ENCODE results near the gene MLXIP. TPM values are rescaled to one million over a fixed set of nuclear protein-coding genes. Genes with fewer than 3 reads are reported as not detected.
"Not testable (repeated sequence)": the region's sequence is repeated elsewhere in the genome, so short reads cannot be mapped to it uniquely, and the experiment has no call there.

Gene MLXIP
- total and polyA plus RNA-seq, 3 experiments from 2014 or later = 18.3 to 33.9 (median 32.1) TPM

GRCh38 chr12:122102331-122102730 lies 23.8 kb downstream of the MLXIP start:
- no peak overlapping the region for H3K27ac ChIP-seq (ENCODE audit: low read depth, low read length)
- H3K4me3 Mint-ChIP-seq = peak overlapping the region in 1 of 7 donors; percentile 7
- H3K9me3 Mint-ChIP-seq = peaks cover 0 to 2% (median 0%) of the 10 kb centered on the region in 5 donors
- POLR2A ChIA-PET = no interaction called here
- no peaks in the 10 kb centered on the region for H3K27me3 ChIP-seq (ENCODE audit: insufficient read depth, low read length, poor library complexity, severe bottlenecking)
- peaks cover 69 to 88% (median 84%) of the 10 kb centered on the region in 3 donors for H3K4me1 Mint-ChIP-seq
- CTCF ChIA-PET = interaction anchor here (1.1 to 1.5 kb wide), 3 partner anchors 11 to 48 kb away, joined by 3 to 4 read pairs (median 4); no protein-coding TSS in a partner anchor
- H3K27ac Mint-ChIP-seq = peak overlapping the region in 4 of 8 donors; percentile 6 to 70 (median 48)
- no peaks in the 10 kb centered on the region for H3K36me3 ChIP-seq (ENCODE audit: insufficient read depth, low read length)
- H3K4me3 ChIP-seq (ENCODE audit: low read length) = no peak overlapping the region
- H3K4me1 ChIP-seq (ENCODE audit: insufficient read depth, low read length) = peaks cover 73% of the 10 kb centered on the region
- no peak for DNase-seq
- H3K27me3 Mint-ChIP-seq = peaks cover 0 to 1% of the 10 kb centered on the region in 2 donors
- peaks cover 0 to 5% (median 3%) of the 10 kb centered on the region in 3 donors for H3K36me3 Mint-ChIP-seq
- no peaks in the 10 kb centered on the region for H3K9me3 ChIP-seq (ENCODE audit: low read length)

- ChIA-PET CTCF (interaction anchor here (1.0 to 1.5 kb wide), 4 partner anchors 17 to 50 kb away, joined by 3 to 9 read pairs (median 4); partner anchors contain the start of gene MLXIP), POLR2A (interaction anchor here (0.7 to 1.0 kb wide), 2 partner anchors 23 to 27 kb away, joined by 3 to 8 read pairs; no protein-coding TSS in a partner anchor)
- Mint-ChIP-seq H3K4me1 (peaks cover 60 to 87% (median 81%) of the 10 kb centered on the region in 3 donors), H3K9me3 (peaks cover 0 to 2% (median 0%) of the 10 kb centered on the region in 5 donors), H3K27ac (peak overlapping the region in 7 of 8 donors; percentile 51 to 94 (median 81)), H3K4me3 (peak overlapping the region in 6 of 7 donors; percentile 27 to 69 (median 51)), H3K36me3 (peaks cover 0 to 5% (median 4%) of the 10 kb centered on the region in 3 donors), H3K27me3 (peaks cover 0 to 1% of the 10 kb centered on the region in 2 donors)
- H3K27me3 ChIP-seq (ENCODE audit: insufficient read depth, low read length, poor library complexity, severe bottlenecking) = no peaks in the 10 kb centered on the region
- DNase-seq = no peak
- no peaks in the 10 kb centered on the region for H3K9me3 ChIP-seq (ENCODE audit: low read length)
- peaks cover 71% of the 10 kb centered on the region for H3K4me1 ChIP-seq (ENCODE audit: insufficient read depth, low read length)
- peak overlapping the region; percentile 44 for H3K4me3 ChIP-seq (ENCODE audit: low read length)
- no peaks in the 10 kb centered on the region for H3K36me3 ChIP-seq (ENCODE audit: insufficient read depth, low read length)
- no peak overlapping the region for H3K27ac ChIP-seq (ENCODE audit: low read depth, low read length)
Observed at GRCh38 chr12:122104844-122105243, 26.3 kb downstream of the MLXIP start.

- Mint-ChIP-seq H3K27ac (peak overlapping the region in 4 of 8 donors; percentile 1 to 86 (median 70)), H3K4me1 (peaks cover 56 to 84% (median 75%) of the 10 kb centered on the region in 3 donors), H3K4me3 (peak overlapping the region in 4 of 7 donors; percentile 9 to 55 (median 30))
- ChIA-PET CTCF (interaction anchor here (1.0 to 1.5 kb wide), 4 partner anchors 17 to 311 kb away, joined by 3 to 9 read pairs (median 4); partner anchors contain the start of gene MLXIP), POLR2A (interaction anchor here (0.7 to 1.0 kb wide), 2 partner anchors 23 to 302 kb away, joined by 3 read pairs; partner anchors contain the start of gene SETD1B)
- DNase-seq; H3K9me3 Mint-ChIP-seq; H3K27me3 ChIP-seq (ENCODE audit: insufficient read depth, low read length, poor library complexity, severe bottlenecking); H3K27me3 Mint-ChIP-seq; H3K36me3 Mint-ChIP-seq; H3K36me3 ChIP-seq (ENCODE audit: insufficient read depth, low read length); H3K9me3 ChIP-seq (ENCODE audit: low read length); H3K4me3 ChIP-seq (ENCODE audit: low read length); H3K27ac ChIP-seq (ENCODE audit: low read depth, low read length): not testable (repeated sequence)
- H3K4me1 ChIP-seq (ENCODE audit: insufficient read depth, low read length) = peaks cover 67% of the 10 kb centered on the region
Observed at GRCh38 chr12:122105496-122105895, 26.9 kb downstream of the MLXIP start.

GRCh38 chr12:122106843-122107242 lies 28.3 kb downstream of the MLXIP start:
- Histone ChIP-seq H3K27me3 (ENCODE audit: insufficient read depth, low read length, poor library complexity, severe bottlenecking) (no peaks in the 10 kb centered on the region), H3K36me3 (ENCODE audit: insufficient read depth, low read length) (no peaks in the 10 kb centered on the region), H3K27ac (ENCODE audit: low read depth, low read length) (no peak overlapping the region), H3K9me3 (ENCODE audit: low read length) (no peaks in the 10 kb centered on the region), H3K4me1 (ENCODE audit: insufficient read depth, low read length) (peaks cover 59% of the 10 kb centered on the region), H3K4me3 (ENCODE audit: low read length) (no peak overlapping the region)
- ChIA-PET CTCF (interaction anchor here (0.9 to 3.2 kb wide), 3 partner anchors 16 to 312 kb away, joined by 3 to 17 read pairs (median 5); no protein-coding TSS in a partner anchor), POLR2A (no interaction called here)
- H3K27me3 Mint-ChIP-seq = peaks cover 0 to 1% of the 10 kb centered on the region in 2 donors
- H3K4me3 Mint-ChIP-seq = peak overlapping the region in 1 of 7 donors; percentile 9
- H3K36me3 Mint-ChIP-seq = peaks cover 0 to 5% (median 4%) of the 10 kb centered on the region in 3 donors
- DNase-seq = no peak
- peaks cover 0 to 2% (median 0%) of the 10 kb centered on the region in 5 donors for H3K9me3 Mint-ChIP-seq
- H3K4me1 Mint-ChIP-seq = peaks cover 52 to 80% (median 73%) of the 10 kb centered on the region in 3 donors
- peak overlapping the region in 1 of 8 donors; percentile 87 for H3K27ac Mint-ChIP-seq

- H3K27me3 Mint-ChIP-seq = peaks cover 0 to 1% of the 10 kb centered on the region in 2 donors
- H3K9me3 ChIP-seq (ENCODE audit: low read length) = no peaks in the 10 kb centered on the region
- CTCF ChIA-PET = interaction anchor here (0.9 to 3.2 kb wide), 2 partner anchors 15 to 32 kb away, joined by 5 to 17 read pairs; no protein-coding TSS in a partner anchor
- no peak overlapping the region for H3K27ac ChIP-seq (ENCODE audit: low read depth, low read length)
- H3K4me3 Mint-ChIP-seq = peak overlapping the region in 1 of 7 donors; percentile 32
- H3K4me3 ChIP-seq (ENCODE audit: low read length) = no peak overlapping the region
- H3K9me3 Mint-ChIP-seq = peaks cover 0 to 2% (median 0%) of the 10 kb centered on the region in 5 donors
- peaks cover 0 to 5% (median 4%) of the 10 kb centered on the region in 3 donors for H3K36me3 Mint-ChIP-seq
- H3K4me1 ChIP-seq (ENCODE audit: insufficient read depth, low read length) = peaks cover 57% of the 10 kb centered on the region
- POLR2A ChIA-PET = interaction anchor here (0.9 kb wide), 1 partner anchor 8 kb away, joined by 3 read pairs; no protein-coding TSS in a partner anchor
- DNase-seq = no peak
- peak overlapping the region in 2 of 8 donors; percentile 11 to 89 for H3K27ac Mint-ChIP-seq
- H3K36me3 ChIP-seq (ENCODE audit: insufficient read depth, low read length) = no peaks in the 10 kb centered on the region
- no peaks in the 10 kb centered on the region for H3K27me3 ChIP-seq (ENCODE audit: insufficient read depth, low read length, poor library complexity, severe bottlenecking)
- peaks cover 54 to 79% (median 73%) of the 10 kb centered on the region in 3 donors for H3K4me1 Mint-ChIP-seq
Observed at GRCh38 chr12:122107261-122107660, 28.7 kb downstream of the MLXIP start.

- H3K36me3 Mint-ChIP-seq = peaks cover 0 to 4% (median 1%) of the 10 kb centered on the region in 3 donors
- Histone ChIP-seq H3K36me3 (ENCODE audit: insufficient read depth, low read length) (no peaks in the 10 kb centered on the region), H3K4me1 (ENCODE audit: insufficient read depth, low read length) (peaks cover 29% of the 10 kb centered on the region), H3K27ac (ENCODE audit: low read depth, low read length) (no peak overlapping the region), H3K27me3 (ENCODE audit: insufficient read depth, low read length, poor library complexity, severe bottlenecking) (no peaks in the 10 kb centered on the region), H3K9me3 (ENCODE audit: low read length) (no peaks in the 10 kb centered on the region), H3K4me3 (ENCODE audit: low read length) (no peak overlapping the region)
- ChIA-PET POLR2A (interaction anchor here (0.6 to 0.7 kb wide), 2 partner anchors 13 to 31 kb away, joined by 3 read pairs; no protein-coding TSS in a partner anchor), CTCF (interaction anchor here (0.7 to 2.3 kb wide), 4 partner anchors 12 to 193 kb away, joined by 3 to 7 read pairs (median 4); partner anchors contain the start of gene CFAP251)
- H3K9me3 Mint-ChIP-seq = no peaks in the 10 kb centered on the region
- peak overlapping the region in 2 of 8 donors; percentile 10 to 17 for H3K27ac Mint-ChIP-seq
- DNase-seq = no peak
- peaks cover 0 to under 1% of the 10 kb centered on the region in 2 donors for H3K27me3 Mint-ChIP-seq
- H3K4me3 Mint-ChIP-seq = peak overlapping the region in 1 of 7 donors; percentile 23
- H3K4me1 Mint-ChIP-seq = peaks cover 31 to 52% (median 44%) of the 10 kb centered on the region in 3 donors
Observed at GRCh38 chr12:122111089-122111641, 32.6 kb downstream of the MLXIP start.

GRCh38 chr12:122116707-122117535 lies 38.4 kb downstream of the MLXIP start:
- H3K4me3 Mint-ChIP-seq = no peak overlapping the region
- CTCF ChIA-PET = interaction anchor here (0.9 to 4.2 kb wide), 2 partner anchors 62 to 65 kb away, joined by 3 to 24 read pairs; no protein-coding TSS in a partner anchor

More at GRCh38 chr12:122116707-122117535, 38.4 kb downstream of the MLXIP start:
- H3K27ac Mint-ChIP-seq = peak overlapping the region in 3 of 8 donors; percentile 3 to 52 (median 46)
- no peaks in the 10 kb centered on the region for H3K27me3 Mint-ChIP-seq
- H3K4me1 Mint-ChIP-seq = peaks cover 12 to 25% (median 13%) of the 10 kb centered on the region in 3 donors
- no peaks in the 10 kb centered on the region for H3K9me3 Mint-ChIP-seq
- H3K36me3 Mint-ChIP-seq = peaks cover 0 to 21% (median 3%) of the 10 kb centered on the region in 3 donors
- no peaks in the 10 kb centered on the region for H3K9me3 ChIP-seq (ENCODE audit: low read length)
- no peaks in the 10 kb centered on the region for H3K27me3 ChIP-seq (ENCODE audit: insufficient read depth, low read length, poor library complexity, severe bottlenecking)
- peak in 1 of 5 donors; percentile 22 for DNase-seq
- no peaks in the 10 kb centered on the region for H3K36me3 ChIP-seq (ENCODE audit: insufficient read depth, low read length)
- no peaks in the 10 kb centered on the region for H3K4me1 ChIP-seq (ENCODE audit: insufficient read depth, low read length)
- H3K4me3 ChIP-seq (ENCODE audit: low read length) = no peak overlapping the region
- POLR2A ChIA-PET = no interaction called here
- H3K27ac ChIP-seq (ENCODE audit: low read depth, low read length) = no peak overlapping the region
